ENCODE results near the gene PGAP2.

DNA sequence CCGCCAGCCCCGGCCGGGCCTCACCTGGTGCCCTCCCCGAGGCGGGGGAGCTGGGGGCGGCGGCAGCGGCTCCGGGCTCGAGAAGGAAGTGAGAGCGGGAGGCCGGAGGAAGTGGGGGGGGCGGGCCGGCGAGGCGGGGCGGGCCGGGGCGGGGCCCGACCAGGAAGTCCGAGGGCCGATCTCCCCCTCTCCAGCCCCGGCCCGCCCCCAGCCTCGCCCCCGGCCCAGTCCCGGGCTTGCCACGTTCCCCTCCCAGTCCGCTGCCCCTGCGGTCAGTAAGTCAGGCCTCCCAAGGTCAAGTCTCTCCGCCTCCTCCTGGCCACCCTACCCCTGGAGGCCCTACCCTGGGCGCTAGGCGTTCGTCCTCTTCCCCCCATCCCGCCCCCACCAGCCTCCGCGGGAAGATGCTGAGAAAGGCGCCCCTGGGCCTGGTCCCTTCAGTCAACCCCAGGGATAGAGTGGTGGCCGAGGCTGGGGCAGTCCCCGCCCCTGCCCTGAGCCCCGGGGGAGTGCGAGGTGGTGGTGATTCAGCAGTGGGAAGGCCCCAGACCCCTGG, 32.6 kb downstream of the PGAP2 start, which contains the start of gene RHOG:
- TF ChIP-seq, protein P1, sequence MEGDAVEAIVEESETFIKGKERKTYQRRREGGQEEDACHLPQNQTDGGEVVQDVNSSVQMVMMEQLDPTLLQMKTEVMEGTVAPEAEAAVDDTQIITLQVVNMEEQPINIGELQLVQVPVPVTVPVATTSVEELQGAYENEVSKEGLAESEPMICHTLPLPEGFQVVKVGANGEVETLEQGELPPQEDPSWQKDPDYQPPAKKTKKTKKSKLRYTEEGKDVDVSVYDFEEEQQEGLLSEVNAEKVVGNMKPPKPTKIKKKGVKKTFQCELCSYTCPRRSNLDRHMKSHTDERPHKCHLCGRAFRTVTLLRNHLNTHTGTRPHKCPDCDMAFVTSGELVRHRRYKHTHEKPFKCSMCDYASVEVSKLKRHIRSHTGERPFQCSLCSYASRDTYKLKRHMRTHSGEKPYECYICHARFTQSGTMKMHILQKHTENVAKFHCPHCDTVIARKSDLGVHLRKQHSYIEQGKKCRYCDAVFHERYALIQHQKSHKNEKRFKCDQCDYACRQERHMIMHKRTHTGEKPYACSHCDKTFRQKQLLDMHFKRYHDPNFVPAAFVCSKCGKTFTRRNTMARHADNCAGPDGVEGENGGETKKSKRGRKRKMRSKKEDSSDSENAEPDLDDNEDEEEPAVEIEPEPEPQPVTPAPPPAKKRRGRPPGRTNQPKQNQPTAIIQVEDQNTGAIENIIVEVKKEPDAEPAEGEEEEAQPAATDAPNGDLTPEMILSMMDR (IDR thresholded peaks at IDR 0.05), result no peak
- TF ChIP-seq POLR2A (IDR thresholded peaks at IDR 0.05), result no peak
- TF ChIP-seq EP300 (IDR thresholded peaks at IDR 0.05), result no peak
- TF ChIP-seq POLR2AphosphoS5 (IDR thresholded peaks at IDR 0.05), result no peak

Measured in suprapubic skin (tissue), 4 donors.